ENCODE results near the gene ABHD12. TPM values are rescaled to one million over a fixed set of nuclear protein-coding genes. Genes with fewer than 3 reads are reported as not detected.
"Not testable (repeated sequence)": the region's sequence is repeated elsewhere in the genome, so short reads cannot be mapped to it uniquely, and the experiment has no call there.

ABHD12 gene
- total RNA-seq = 70.4 TPM

GRCh38 chr20:25390538-25391528 is at the start of gene ABHD12:
Gene ABHD12 (minus strand): TSS chr20:25390835. CDS start chr20:25390703, 132 bp downstream.
- intact Hi-C loops (cut with DNase I) = loop anchor here (10.0 kb wide), 1 partner anchor 96 kb away; no protein-coding TSS in a partner anchor
- DNase-seq (ENCODE audit: low spot score) (peak; percentile 96), ATAC-seq (peak; percentile 100)

DNA sequence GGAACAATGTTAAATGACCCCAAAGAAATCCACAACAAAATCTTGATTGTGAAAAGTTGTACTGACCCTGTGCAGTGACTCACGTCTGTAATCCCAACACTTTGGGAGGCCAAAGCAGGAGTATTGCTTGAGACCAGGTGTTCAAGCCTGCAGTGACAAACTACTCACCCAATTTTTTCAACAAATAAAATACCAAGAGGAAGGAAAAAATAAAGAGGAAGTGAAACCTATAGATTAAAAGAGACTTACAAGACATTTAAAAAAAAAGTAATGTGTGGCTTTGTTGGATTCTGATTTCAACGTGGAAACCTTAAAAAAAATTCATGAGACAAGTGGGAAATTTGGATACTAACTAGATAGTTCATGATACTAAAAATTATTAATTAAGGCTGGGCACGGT is 48.7 kb upstream of the ABHD12 start:
- DNase-seq (ENCODE audit: low spot score) (no peak), ATAC-seq (no peak)
- intact Hi-C loops (cut with DNase I) = no loop called here

DNA sequence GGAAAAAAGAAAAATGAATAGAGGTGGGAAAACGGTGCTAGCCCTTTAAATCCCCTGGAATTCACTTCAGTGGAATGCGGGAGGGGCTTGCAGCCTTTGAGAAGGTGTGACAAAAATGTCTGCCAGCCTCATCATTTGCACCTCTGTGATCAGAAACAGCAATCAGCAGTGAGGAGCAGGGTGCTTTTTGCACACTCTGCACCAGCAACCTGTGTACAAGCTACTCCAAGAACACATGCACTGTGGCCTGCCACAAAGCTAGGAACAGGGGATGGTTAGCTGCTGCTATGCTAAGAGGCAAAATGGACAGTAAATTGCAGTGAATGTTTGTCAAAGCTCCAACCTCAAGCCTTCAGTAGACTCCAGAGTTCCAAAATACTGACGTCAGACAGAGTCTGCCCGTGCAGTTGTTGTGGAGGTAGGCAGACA is 46.5 kb upstream of the ABHD12 start:
- intact Hi-C loops (cut with DNase I) = no loop called here
- DNase-seq (ENCODE audit: low spot score) (no peak), ATAC-seq (no peak)

DNA sequence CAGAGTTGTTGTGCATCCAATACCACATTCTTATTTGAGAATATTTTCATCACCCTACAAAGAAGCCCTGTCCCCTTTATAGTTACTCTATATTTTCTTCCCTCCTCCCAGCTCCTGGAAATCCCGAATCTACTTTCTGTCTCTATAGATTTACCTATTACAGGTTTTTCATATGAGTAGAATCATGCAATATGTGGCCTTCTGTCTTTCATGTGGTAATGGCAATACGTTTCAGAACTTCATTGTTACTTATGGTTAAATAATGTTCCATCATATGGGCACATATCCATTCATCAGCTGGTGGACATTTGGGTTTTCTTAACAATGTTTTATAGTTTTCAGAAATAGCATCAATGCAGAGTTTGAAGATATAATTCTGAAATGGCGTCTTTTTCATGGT is 33.9 kb upstream of the ABHD12 start:
- DNase-seq (ENCODE audit: low spot score) (no peak), ATAC-seq (no peak)
- intact Hi-C loops (cut with DNase I) = no loop called here

DNA sequence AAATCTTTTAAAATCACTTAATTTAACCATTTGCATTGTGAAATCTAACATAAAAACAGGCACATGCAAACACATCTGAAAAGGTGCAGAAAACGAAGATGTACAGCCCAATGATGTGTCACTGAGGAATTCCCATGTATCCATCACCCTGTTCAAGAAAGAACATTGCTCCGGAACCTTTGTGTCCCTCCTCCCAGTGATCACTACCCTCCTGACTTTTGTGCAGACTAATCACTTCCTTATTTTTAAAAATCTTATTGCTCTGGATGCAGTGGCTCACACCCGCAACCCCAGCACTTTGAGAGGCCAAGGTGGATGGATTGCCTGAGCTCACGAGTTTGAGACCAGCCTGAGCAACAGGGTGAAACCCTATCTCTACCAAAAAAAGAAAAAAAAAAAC is 31.4 kb upstream of the ABHD12 start:
- intact Hi-C loops (cut with DNase I) = no loop called here
- no peak for DNase-seq (ENCODE audit: low spot score)
- ATAC-seq = no peak

GRCh38 chr20:25421102-25421501 is 30.5 kb upstream of the ABHD12 start:
- no peak for ATAC-seq
- intact Hi-C loops (cut with DNase I) = no loop called here
- DNase-seq (ENCODE audit: low spot score) = no peak

GRCh38 chr20:25418776-25419175 is 28.1 kb upstream of the ABHD12 start:
- ATAC-seq (no peak), DNase-seq (ENCODE audit: low spot score) (no peak)
- intact Hi-C loops (cut with DNase I) = no loop called here

DNA sequence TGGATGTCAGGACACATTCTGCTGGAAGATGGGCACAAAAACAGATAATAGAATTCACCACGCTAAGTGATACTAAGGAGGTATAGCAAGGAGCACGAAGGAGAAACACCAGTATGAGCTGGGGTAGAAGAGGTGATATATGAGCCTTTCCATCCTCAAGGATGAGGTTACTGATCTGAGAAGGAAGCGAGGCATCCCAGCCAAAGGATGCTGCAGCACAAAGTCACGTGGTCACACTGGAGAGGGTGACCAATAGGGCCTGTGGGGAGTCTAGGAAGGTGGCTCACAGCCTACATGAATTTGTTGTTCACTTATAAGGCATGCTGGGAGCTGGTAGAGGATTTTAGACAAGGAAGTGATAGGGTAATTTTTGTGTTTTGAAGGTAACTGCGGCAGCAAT is 18.3 kb upstream of the ABHD12 start:
- intact Hi-C loops (cut with DNase I) = no loop called here
- ATAC-seq (no peak), DNase-seq (ENCODE audit: low spot score) (no peak)

DNA sequence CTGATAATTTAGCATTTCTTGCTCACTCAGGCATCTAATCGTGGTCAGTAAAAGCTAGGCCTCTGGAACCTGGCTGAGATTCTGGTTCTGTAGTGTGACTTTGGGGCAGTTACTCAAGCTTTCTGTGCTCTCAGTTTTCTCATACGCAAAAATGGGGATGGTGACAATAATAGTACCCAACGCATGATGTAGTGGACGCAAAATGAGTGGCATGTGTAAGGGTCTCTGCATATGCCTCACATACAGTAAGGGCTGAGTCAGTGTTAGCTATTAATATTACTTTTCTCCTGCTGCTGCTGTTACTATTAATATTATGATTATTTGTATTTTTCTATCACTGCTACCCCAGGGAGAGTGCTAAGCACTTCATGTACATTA is 17.5 kb upstream of the ABHD12 start:
- intact Hi-C loops (cut with DNase I) = no loop called here
- no peak for ATAC-seq
- DNase-seq (ENCODE audit: low spot score) = no peak

- DNase-seq (ENCODE audit: low spot score) (peak; percentile 86), ATAC-seq (peak; percentile 96)
- intact Hi-C loops (cut with DNase I) = no loop called here
Observed at GRCh38 chr20:25407311-25408169, 16.9 kb upstream of the ABHD12 start, which contains the start of gene GINS1. Gene GINS1 (plus strand): TSS chr20:25407673. CDS start chr20:25407821, 148 bp downstream.

GRCh38 chr20:25402583-25402982 is 11.9 kb upstream of the ABHD12 start:
- intact Hi-C loops (cut with DNase I) = no loop called here
- ATAC-seq (no peak), DNase-seq (ENCODE audit: low spot score) (no peak)

- intact Hi-C loops (cut with DNase I); DNase-seq (ENCODE audit: low spot score); ATAC-seq: not testable (repeated sequence)
Observed at GRCh38 chr20:25400291-25400732, 9.7 kb upstream of the ABHD12 start.

DNA sequence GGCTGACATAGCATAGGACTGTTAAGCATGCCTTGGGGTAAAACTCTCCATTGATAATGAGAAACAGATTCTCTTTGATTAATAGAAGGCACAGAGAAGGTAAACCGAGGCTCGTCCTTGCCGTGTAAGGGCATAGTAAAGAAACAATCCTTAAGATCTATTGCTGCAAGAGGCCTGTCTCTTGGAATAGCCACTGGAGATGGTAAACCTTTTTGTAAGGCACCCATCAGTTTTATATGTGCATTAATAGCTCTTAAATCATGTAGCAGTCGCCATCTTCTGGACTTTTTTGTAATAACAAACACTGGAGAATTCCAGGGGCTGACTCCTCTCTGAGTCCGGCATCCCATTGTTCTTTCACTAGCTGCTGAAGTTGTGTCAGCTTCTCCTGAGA is 8.4 kb upstream of the ABHD12 start:
- DNase-seq (ENCODE audit: low spot score) (no peak), ATAC-seq (peak; percentile 94)

GRCh38 chr20:25398376-25399036 is 7.9 kb upstream of the ABHD12 start:
- DNase-seq (ENCODE audit: low spot score) (no peak), ATAC-seq (peak; percentile 53)
- intact Hi-C loops (cut with DNase I) = loop anchor here (10.0 kb wide), 1 partner anchor 104 kb away; no protein-coding TSS in a partner anchor

More for the DNA sequence above, 8.4 kb upstream of the ABHD12 start:
- intact Hi-C loops (cut with DNase I) = loop anchor here (10.0 kb wide), 1 partner anchor 104 kb away; no protein-coding TSS in a partner anchor

- DNase-seq (ENCODE audit: low spot score) (no peak), ATAC-seq (no peak)
- intact Hi-C loops (cut with DNase I) = loop anchor here (10.0 kb wide), 1 partner anchor 103 kb away; no protein-coding TSS in a partner anchor
Observed at GRCh38 chr20:25397821-25398220, 7.2 kb upstream of the ABHD12 start.

GRCh38 chr20:25397096-25397495 is 6.5 kb upstream of the ABHD12 start:
- ATAC-seq (no peak), DNase-seq (ENCODE audit: low spot score) (no peak)
- intact Hi-C loops (cut with DNase I) = loop anchor here (10.0 kb wide), 1 partner anchor 102 kb away; no protein-coding TSS in a partner anchor

DNA sequence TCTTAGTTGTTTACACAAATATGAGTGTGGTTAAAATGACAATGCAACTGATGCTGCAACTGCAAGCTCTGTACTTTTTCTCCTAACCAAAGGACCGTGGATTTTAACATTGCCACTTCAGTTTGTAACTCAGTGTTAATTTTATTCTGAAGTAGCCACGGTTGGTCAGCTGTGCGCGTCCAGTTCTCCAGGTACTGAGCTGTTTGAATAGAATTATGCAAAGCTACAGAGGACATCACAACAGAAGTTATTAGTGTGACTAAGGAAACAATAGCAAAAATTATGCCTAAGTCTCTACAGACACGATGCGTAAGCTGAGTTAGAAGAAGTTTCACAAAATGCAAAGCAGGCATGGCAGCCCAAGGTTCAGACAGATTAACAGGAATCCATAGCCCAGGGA is 4.4 kb upstream of the ABHD12 start:
- DNase-seq (ENCODE audit: low spot score) = no peak
- ATAC-seq = no peak
- intact Hi-C loops (cut with DNase I) = loop anchor here (10.0 kb wide), 1 partner anchor 100 kb away; no protein-coding TSS in a partner anchor

- intact Hi-C loops (cut with DNase I) = loop anchor here (10.0 kb wide), 1 partner anchor 99 kb away; no protein-coding TSS in a partner anchor
- ATAC-seq = no peak
- no peak for DNase-seq (ENCODE audit: low spot score)
Observed at GRCh38 chr20:25394276-25394675, 3.6 kb upstream of the ABHD12 start.
